ENCODE data around the gene MEOX2.

GRCh38 chr7:15686295-15686956 lies at the start of gene MEOX2:
- TF ChIP-seq CTCF (IDR thresholded peaks at IDR 0.05; ENCODE audit: low read depth, low read length) (no peak), EZH2phosphoT487 (IDR thresholded peaks at IDR 0.05; ENCODE audit: low read depth) (no peak)
